Stomach (tissue), 9 donors: ENCODE data around the gene DUSP12. TPM values are rescaled to one million over a fixed set of nuclear protein-coding genes. Genes with fewer than 3 reads are reported as not detected.

Experiments
- DNase-seq, 2 donors: peaks; one replicate each; pipeline versions ENCODE4 v3.0.0 to v3.0.0-alpha.2; 2013 to 2019
- H3K27ac ChIP-seq, 5 donors: fragments of 200-600 bp in 4 of 5; sonication (generic) in 4 of 5; one replicate each; pipeline ENCODE4 v1.5.1; 2013 to 2019; ENCODE audit warnings: mild to moderate bottlenecking in 1 of 5, moderate library complexity in 1 of 5
- H3K27me3 ChIP-seq, 3 donors: fragments of 200-600 bp; sonication (generic); one replicate each; pipeline ENCODE4 v1.5.1; 2017 to 2019; ENCODE audit warnings: mixed run types in 1 of 3
- H3K36me3 ChIP-seq, 4 donors: fragments of 200-600 bp; sonication (generic); 1 replicate in 3 of 4; 2 replicates in 1 of 4; pipeline ENCODE4 v1.5.1; 2016 to 2019
- H3K4me1 ChIP-seq, 4 donors: fragments of 200-600 bp; sonication (generic); one replicate each; pipeline ENCODE4 v1.5.1; 2016 to 2019
- H3K4me3 ChIP-seq, 4 donors: fragments of 200-600 bp; sonication (generic) in 3 of 4; one replicate each; pipeline ENCODE4 v1.5.1; 2016 to 2019; ENCODE audit warnings: mild to moderate bottlenecking in 1 of 4
- H3K9me3 ChIP-seq, 4 donors: fragments of 200-600 bp; sonication (generic); one replicate each; pipeline ENCODE4 v1.5.1; 2016 to 2019
- EP300 ChIP-seq: sonication (generic); formaldehyde crosslinking; IDR thresholded peaks from one replicate; pipeline ENCODE4 v1.6.1; 2017; ENCODE audit warnings: antibody characterized with exemption
- POLR2A ChIP-seq, 4 donors: fragments of 450-650 bp; IDR thresholded peaks; one replicate each; pipeline ENCODE4 v1.6.1; 2016; ENCODE audit warnings: antibody characterized with exemption in 4 of 4, control low read depth in 2 of 4, mild to moderate bottlenecking in 1 of 4, moderate library complexity in 1 of 4
- POLR2AphosphoS5 ChIP-seq, 3 donors: sonication (generic); formaldehyde crosslinking; IDR thresholded peaks; one replicate each; pipeline ENCODE4 v1.6.1; 2016; ENCODE audit warnings: antibody characterized with exemption in 3 of 3
- WGBS, 5 donors: extraction: QIAGEN DNeasy Blood & Tissue Kit in 3 of 5; methylation state at CpG; one replicate each; pipeline versions ENCODE4 v1.1.5 to v1.1.7; 2013 to 2018; 5-methylcytosine and 5-hydroxymethylcytosine counted together
- intact Hi-C: fragments of 100-400 bp; cut with DNase I; formaldehyde crosslinking; loops from one replicate; pipeline ENCODE4 v1.15.1; 2023; ENCODE audit warnings: low total_unique reads
- polyA plus RNA-seq, 3 donors: library from polyadenylated mRNA; stranded (reverse); fragments of 200-250 nt; gene quantifications; one replicate each; pipeline ENCODE4 v1.2.3, GENCODE V29; 2013
- total RNA-seq, 5 donors: library from RNA; depleted of rRNA; stranded (reverse); fragments of >200 nt; gene quantifications; one replicate each; pipeline versions ENCODE4 v1.1.0 to v1.2.3, GENCODE V29; 2014 to 2016
- TF ChIP-seq, protein P1 (sequence below), 7 experiments: fragments of 450-650 bp in 4 of 7; fragments of 200-600 bp in 3 of 7; sonication (generic) in 3 of 7; IDR thresholded peaks; one replicate each; pipeline ENCODE4 v1.5.1; 2016 to 2019; ENCODE audit warnings: antibody characterized with exemption in 7 of 7, control low read depth in 2 of 7, mild to moderate bottlenecking in 1 of 7
- donor health status: healthy with polysubstance abuse.
- donor health status: Bipolar disorder and iron deficiency.
- donor health status: healthy.

Gene DUSP12
- total and polyA plus RNA-seq, 8 donors: 1.8 to 39.1 (median 21.2) TPM

DNA sequence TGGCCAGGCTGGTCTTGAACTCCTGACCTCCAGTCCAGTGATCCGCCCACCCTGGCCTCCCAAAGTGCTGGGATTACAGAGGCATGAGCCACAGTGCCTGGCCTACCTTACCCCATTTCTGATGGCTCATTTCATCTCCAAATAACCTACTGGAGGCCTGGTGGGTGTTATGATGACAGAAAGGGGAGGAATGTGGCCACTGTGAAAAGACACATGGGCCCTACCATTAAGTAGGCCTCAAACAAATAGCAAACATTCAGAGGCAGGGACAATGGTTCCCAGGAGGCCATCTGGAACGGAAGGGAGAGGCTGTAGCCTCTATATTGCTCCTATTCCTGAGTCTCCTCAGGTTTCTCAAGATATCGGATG is 43.5 kb upstream of the DUSP12 start:
- H3K27ac ChIP-seq: no peak overlapping the region
- no peaks in the 10 kb centered on the region for H3K9me3 ChIP-seq
- DNase-seq: no peak
- H3K4me1 ChIP-seq: no peaks in the 10 kb centered on the region
- TF ChIP-seq EP300: no peak
- TF ChIP-seq POLR2A (IDR thresholded peaks at IDR 0.05): no peak
- TF ChIP-seq POLR2AphosphoS5 (IDR thresholded peaks at IDR 0.05): no peak
- no peaks in the 10 kb centered on the region for H3K36me3 ChIP-seq
- peaks cover 0 to 5% (median 0%) of the 10 kb centered on the region in 3 donors for H3K27me3 ChIP-seq
- intact Hi-C loops: no loop called here
- H3K4me3 ChIP-seq: no peak overlapping the region
- WGBS, 5 donors: 76 to 82% (median 80%) methylated on average over 3 of the region's 3 CpGs

DNA sequence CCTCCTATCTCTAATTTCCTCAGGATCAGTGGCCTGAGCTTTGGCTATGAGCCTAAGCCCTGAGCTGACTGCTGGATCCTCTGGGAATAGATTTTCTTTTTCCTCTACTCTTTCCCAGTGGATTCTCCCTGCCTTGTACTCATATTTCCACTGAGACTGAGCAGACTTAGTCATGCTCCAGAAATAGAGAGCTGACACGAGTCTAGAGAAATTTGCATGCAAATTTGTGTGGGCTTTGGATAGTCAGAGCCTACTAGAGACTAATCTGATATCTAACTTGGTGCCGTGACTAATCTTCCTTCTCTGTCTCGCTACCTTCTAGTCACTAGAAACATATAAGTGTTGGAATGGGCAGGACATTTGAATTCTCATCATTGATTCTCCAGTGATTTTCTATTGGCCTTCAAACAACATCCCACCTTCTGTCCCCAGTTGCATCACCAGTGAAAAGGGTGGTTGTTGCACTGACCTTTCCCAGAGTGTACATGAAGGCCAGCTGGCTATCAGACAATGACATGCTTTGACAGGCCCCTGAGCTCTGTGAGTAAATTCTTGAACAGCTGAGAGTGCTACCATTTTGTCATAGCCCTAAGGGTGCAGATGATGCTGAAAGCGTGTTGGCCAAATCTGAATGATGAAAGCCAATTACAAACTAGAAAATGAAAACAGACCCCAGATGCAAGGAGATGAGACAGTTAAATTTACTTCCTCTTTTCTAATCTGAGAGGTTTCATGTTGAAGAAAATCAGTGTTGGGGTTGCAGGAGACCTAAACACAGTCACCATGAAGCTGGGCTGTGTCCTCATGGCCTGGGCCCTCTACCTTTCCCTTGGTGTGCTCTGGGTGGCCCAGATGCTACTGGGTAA is 42.9 kb upstream of the DUSP12 start, which contains the start of gene FCRLA:
FCRLA (plus strand) TSS at position 748 of the 866 bp plus-strand sequence; CDS start at position 784, 36 bp downstream.
- intact Hi-C loops: no loop called here
- Histone ChIP-seq H3K4me3 (no peak within 1 kb of the TSS), H3K27me3 (peaks cover 0 to 8% (median 0%) of the 10 kb centered on the region in 3 donors), H3K27ac (no peak within 1 kb of the TSS), H3K36me3 (no peaks in the 10 kb centered on the region), H3K4me1 (no peaks in the 10 kb centered on the region), H3K9me3 (no peaks in the 10 kb centered on the region)
- TF ChIP-seq, protein P1, sequence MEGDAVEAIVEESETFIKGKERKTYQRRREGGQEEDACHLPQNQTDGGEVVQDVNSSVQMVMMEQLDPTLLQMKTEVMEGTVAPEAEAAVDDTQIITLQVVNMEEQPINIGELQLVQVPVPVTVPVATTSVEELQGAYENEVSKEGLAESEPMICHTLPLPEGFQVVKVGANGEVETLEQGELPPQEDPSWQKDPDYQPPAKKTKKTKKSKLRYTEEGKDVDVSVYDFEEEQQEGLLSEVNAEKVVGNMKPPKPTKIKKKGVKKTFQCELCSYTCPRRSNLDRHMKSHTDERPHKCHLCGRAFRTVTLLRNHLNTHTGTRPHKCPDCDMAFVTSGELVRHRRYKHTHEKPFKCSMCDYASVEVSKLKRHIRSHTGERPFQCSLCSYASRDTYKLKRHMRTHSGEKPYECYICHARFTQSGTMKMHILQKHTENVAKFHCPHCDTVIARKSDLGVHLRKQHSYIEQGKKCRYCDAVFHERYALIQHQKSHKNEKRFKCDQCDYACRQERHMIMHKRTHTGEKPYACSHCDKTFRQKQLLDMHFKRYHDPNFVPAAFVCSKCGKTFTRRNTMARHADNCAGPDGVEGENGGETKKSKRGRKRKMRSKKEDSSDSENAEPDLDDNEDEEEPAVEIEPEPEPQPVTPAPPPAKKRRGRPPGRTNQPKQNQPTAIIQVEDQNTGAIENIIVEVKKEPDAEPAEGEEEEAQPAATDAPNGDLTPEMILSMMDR (IDR thresholded peaks at IDR 0.05): no peak
- TF ChIP-seq POLR2A (IDR thresholded peaks at IDR 0.05) (no peak), EP300 (no peak)
- DNase-seq: no peak
- 49 to 65% (median 54%) methylated on average over 4 of the region's 4 CpGs for WGBS, 5 donors

DNA sequence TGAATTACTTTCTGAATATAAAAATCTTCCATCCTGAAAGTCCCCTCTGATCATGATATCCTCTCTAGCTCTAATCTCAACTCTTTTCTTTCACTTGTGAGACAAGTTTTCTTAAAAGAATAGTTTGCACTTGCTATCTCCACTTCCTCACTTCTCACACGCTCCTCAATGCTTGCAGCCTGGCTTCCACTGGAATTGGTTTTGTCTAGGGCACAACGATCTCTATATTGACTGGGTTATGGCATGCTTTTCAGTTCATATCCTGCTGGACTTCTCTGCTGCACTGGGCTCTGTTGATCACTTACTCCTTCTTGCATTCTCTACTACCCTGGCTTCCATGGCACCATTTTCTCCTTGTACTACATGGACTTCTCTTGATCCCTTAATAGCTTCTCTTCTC is 42.1 kb upstream of the DUSP12 start:
- no peak overlapping the region for H3K4me3 ChIP-seq
- H3K27ac ChIP-seq: no peak overlapping the region
- TF ChIP-seq, protein P1 (IDR thresholded peaks at IDR 0.05): no peak
- no peak for TF ChIP-seq POLR2A (IDR thresholded peaks at IDR 0.05)
- no peak for TF ChIP-seq POLR2AphosphoS5 (IDR thresholded peaks at IDR 0.05)
- no peak for TF ChIP-seq EP300
- intact Hi-C loops: no loop called here
- 60 to 86% (median 78%) methylated on average over 2 of the region's 2 CpGs for WGBS, 5 donors
- peaks cover 0 to 14% (median 0%) of the 10 kb centered on the region in 3 donors for H3K27me3 ChIP-seq
- H3K36me3 ChIP-seq: no peaks in the 10 kb centered on the region
- no peaks in the 10 kb centered on the region for H3K4me1 ChIP-seq
- no peaks in the 10 kb centered on the region for H3K9me3 ChIP-seq
- DNase-seq: no peak

DNA sequence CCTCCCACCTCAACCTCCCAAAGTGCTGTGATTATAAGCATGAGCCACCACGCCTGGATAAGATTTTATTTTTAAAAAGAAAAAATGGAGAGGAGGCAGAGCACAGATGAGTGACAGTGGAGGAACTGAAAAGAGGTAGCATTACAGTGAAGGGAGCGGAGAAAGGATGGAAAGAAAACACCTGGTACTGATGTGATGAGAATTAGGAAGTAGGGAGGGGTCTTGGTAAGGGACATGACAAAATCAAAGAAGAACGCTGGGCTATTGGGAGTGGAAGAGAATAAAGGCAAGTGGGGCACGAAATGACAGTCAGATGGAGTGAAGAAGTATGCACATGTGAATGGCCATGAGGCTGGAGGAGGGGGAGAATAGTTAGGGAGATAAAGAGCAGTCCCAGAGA is 40.2 kb upstream of the DUSP12 start:
- no peak for DNase-seq
- Histone ChIP-seq H3K36me3 (no peaks in the 10 kb centered on the region), H3K4me1 (no peaks in the 10 kb centered on the region), H3K9me3 (no peaks in the 10 kb centered on the region), H3K27ac (no peak overlapping the region), H3K4me3 (no peak overlapping the region), H3K27me3 (peaks cover 0 to 27% (median 0%) of the 10 kb centered on the region in 3 donors)
- intact Hi-C loops: no loop called here
- WGBS, 5 donors: 68 to 80% (median 73%) methylated on average over 4 of the region's 4 CpGs
- no peak for TF ChIP-seq EP300
- no peak for TF ChIP-seq POLR2AphosphoS5 (IDR thresholded peaks at IDR 0.05)
- TF ChIP-seq, protein P1 (IDR thresholded peaks at IDR 0.05): no peak
- TF ChIP-seq POLR2A (IDR thresholded peaks at IDR 0.05): no peak

DNA sequence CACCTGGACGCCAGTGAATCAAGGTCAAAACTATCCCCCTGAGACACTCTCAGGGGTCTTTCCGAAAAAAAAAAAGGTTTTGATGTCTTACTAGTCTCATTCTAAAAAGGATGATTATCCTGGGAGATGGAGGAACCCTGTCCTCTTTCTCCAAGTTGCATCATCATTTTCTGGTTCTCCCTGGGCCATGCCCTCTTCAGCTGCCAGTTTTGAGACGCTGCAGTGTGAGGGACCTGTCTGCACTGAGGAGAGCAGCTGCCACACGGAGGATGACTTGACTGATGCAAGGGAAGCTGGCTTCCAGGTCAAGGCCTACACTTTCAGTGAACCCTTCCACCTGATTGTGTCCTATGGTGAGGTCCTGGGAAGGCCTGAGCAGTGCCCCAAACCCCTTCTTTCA is 39.0 kb upstream of the DUSP12 start:
- WGBS, 5 donors: 72 to 87% (median 78%) methylated on average over 4 of the region's 4 CpGs
- Histone ChIP-seq H3K4me3 (no peak overlapping the region), H3K27me3 (peaks cover 0 to 37% (median 0%) of the 10 kb centered on the region in 3 donors), H3K4me1 (no peaks in the 10 kb centered on the region), H3K36me3 (no peaks in the 10 kb centered on the region), H3K27ac (no peak overlapping the region), H3K9me3 (no peaks in the 10 kb centered on the region)
- no peak for DNase-seq
- intact Hi-C loops: no loop called here
- TF ChIP-seq EP300 (no peak), POLR2A (IDR thresholded peaks at IDR 0.05) (no peak), POLR2AphosphoS5 (IDR thresholded peaks at IDR 0.05) (no peak)
- TF ChIP-seq, protein P1 (IDR thresholded peaks at IDR 0.05): no peak
